ENCODE measurements around the gene TGFB2. TPM values are rescaled to one million over a fixed set of nuclear protein-coding genes. Genes with fewer than 3 reads are reported as not detected.

Gene TGFB2
- total RNA-seq, 2 experiments from 2014 or later = 0.11 TPM

- Mint-ChIP-seq H3K36me3 (ENCODE audit: low read depth) (peaks cover 55% of the 10 kb centered on the region), H3K9me3 (no peaks in the 10 kb centered on the region), H3K27me3 (no peaks in the 10 kb centered on the region), H3K27ac (no peak overlapping the region), H3K4me3 (no peak overlapping the region), H3K4me1 (ENCODE audit: low read depth) (peaks cover 30% of the 10 kb centered on the region)
- TF ChIP-seq CTCF (IDR thresholded peaks at IDR 0.05) = no peak
- DNase-seq (no peak), ATAC-seq (ENCODE audit: poor library complexity) (no peak)
- CTCF ChIA-PET = no interaction called here
- intact Hi-C loops (cut with DNase I, micrococcal nuclease) = no loop called here
- Histone ChIP-seq H3K27me3 (ENCODE audit: control insufficient read depth in 1 of 2, insufficient read depth in 2 of 2, low read length in 2 of 2) (no peaks in the 10 kb centered on the region), H3K9me3 (ENCODE audit: control insufficient read depth in 1 of 2, insufficient read depth in 1 of 2, low read length in 2 of 2) (no peaks in the 10 kb centered on the region), H3K36me3 (ENCODE audit: insufficient read depth, low read length) (peaks cover 36% of the 10 kb centered on the region), H3K4me1 (ENCODE audit: insufficient read depth, low read length) (no peaks in the 10 kb centered on the region), H3K4me3 (ENCODE audit: low read length) (no peak overlapping the region), H3K27ac (ENCODE audit: low read depth in 1 of 2, low read length in 2 of 2) (no peak overlapping the region)
- POLR2A ChIA-PET = no interaction called here
These were observed 43.9 kb upstream of the TGFB2 start for GRCh38 chr1:218301217-218301616.

GRCh38 chr1:218302155-218302554, 43.0 kb upstream of the TGFB2 start:
- DNase-seq = no peak
- Mint-ChIP-seq H3K9me3 (no peaks in the 10 kb centered on the region), H3K4me3 (no peak overlapping the region), H3K36me3 (ENCODE audit: low read depth) (peaks cover 52% of the 10 kb centered on the region), H3K4me1 (ENCODE audit: low read depth) (peaks cover 24% of the 10 kb centered on the region), H3K27ac (no peak overlapping the region), H3K27me3 (no peaks in the 10 kb centered on the region)
- ATAC-seq (ENCODE audit: poor library complexity) = no peak
- H3K27ac ChIP-seq (ENCODE audit: low read depth in 1 of 2, low read length in 2 of 2) = no peak overlapping the region
- H3K4me3 ChIP-seq (ENCODE audit: low read length) = no peak overlapping the region
- intact Hi-C loops (cut with DNase I, micrococcal nuclease) = no loop called here
- H3K36me3 ChIP-seq (ENCODE audit: insufficient read depth, low read length) = peaks cover 42% of the 10 kb centered on the region
- ChIA-PET POLR2A (no interaction called here), CTCF (no interaction called here)
- TF ChIP-seq CTCF (IDR thresholded peaks at IDR 0.05) = no peak
- H3K4me1 ChIP-seq (ENCODE audit: insufficient read depth, low read length) = no peaks in the 10 kb centered on the region
- no peaks in the 10 kb centered on the region for H3K9me3 ChIP-seq (ENCODE audit: control insufficient read depth in 1 of 2, insufficient read depth in 1 of 2, low read length in 2 of 2)
- H3K27me3 ChIP-seq (ENCODE audit: control insufficient read depth in 1 of 2, insufficient read depth in 2 of 2, low read length in 2 of 2) = no peaks in the 10 kb centered on the region

- Histone ChIP-seq H3K4me3 (ENCODE audit: low read length) (no peak overlapping the region), H3K36me3 (ENCODE audit: insufficient read depth, low read length) (peaks cover 42% of the 10 kb centered on the region), H3K9me3 (ENCODE audit: control insufficient read depth in 1 of 2, insufficient read depth in 1 of 2, low read length in 2 of 2) (no peaks in the 10 kb centered on the region), H3K27me3 (ENCODE audit: control insufficient read depth in 1 of 2, insufficient read depth in 2 of 2, low read length in 2 of 2) (no peaks in the 10 kb centered on the region), H3K27ac (ENCODE audit: low read depth in 1 of 2, low read length in 2 of 2) (no peak overlapping the region), H3K4me1 (ENCODE audit: insufficient read depth, low read length) (no peaks in the 10 kb centered on the region)
- no peak for ATAC-seq (ENCODE audit: poor library complexity)
- ChIA-PET POLR2A (no interaction called here), CTCF (no interaction called here)
- TF ChIP-seq CTCF (IDR thresholded peaks at IDR 0.05) = no peak
- Mint-ChIP-seq H3K9me3 (no peaks in the 10 kb centered on the region), H3K36me3 (ENCODE audit: low read depth) (peaks cover 58% of the 10 kb centered on the region), H3K27me3 (no peaks in the 10 kb centered on the region), H3K4me3 (no peak overlapping the region), H3K27ac (no peak overlapping the region), H3K4me1 (ENCODE audit: low read depth) (peaks cover 16% of the 10 kb centered on the region)
- intact Hi-C loops (cut with DNase I, micrococcal nuclease) = no loop called here
- DNase-seq = no peak
These were observed 41.8 kb upstream of the TGFB2 start for GRCh38 chr1:218303176-218303879.

Data from CD4-positive, alpha-beta T cell (primary cell).